Esophagus squamous epithelium (tissue), 5 donors: ENCODE results near the gene RPH3AL. TPM values are rescaled to one million over a fixed set of nuclear protein-coding genes. Genes with fewer than 3 reads are reported as not detected.
A peak's percentile ranks its signal among the peaks of the same experiment; 100 is the strongest.

Source experiments
- DNase-seq: peaks from one replicate; lab custom pipeline; 2025; lab: John Stamatoyannopoulos, UW
- H3K27ac ChIP-seq, 4 donors: fragments of 200-600 bp; sonication (generic); one replicate each; pipeline ENCODE4 v1.5.1; 2016 to 2019; ENCODE audit warnings: mild to moderate bottlenecking in 1 of 4
- H3K27me3 ChIP-seq, 4 donors: fragments of 200-600 bp; sonication (generic); 1 replicate in 3 of 4; 2 replicates in 1 of 4; pipeline versions ENCODE4 v1.5.1 to v1.6.0; 2017 to 2021; ENCODE audit warnings: antibody characterized with exemption in 1 of 4
- H3K36me3 ChIP-seq, 3 donors: fragments of 200-600 bp; sonication (generic); one replicate each; pipeline ENCODE4 v1.5.1; 2016 to 2019
- H3K4me1 ChIP-seq, 3 donors: fragments of 200-600 bp; sonication (generic); one replicate each; pipeline ENCODE4 v1.5.1; 2017 to 2019
- H3K4me3 ChIP-seq, 4 donors: fragments of 200-600 bp; sonication (generic); 1 replicate in 3 of 4; 2 replicates in 1 of 4; pipeline ENCODE4 v1.5.1; 2016 to 2019; ENCODE audit warnings: mild to moderate bottlenecking in 2 of 4, moderate library complexity in 1 of 4
- H3K9me3 ChIP-seq, 3 donors: fragments of 200-600 bp; sonication (generic); one replicate each; pipeline ENCODE4 v1.5.1; 2016 to 2019
- CTCF ChIP-seq, 6 experiments: fragments of 450-650 bp in 4 of 6; fragments of 200-600 bp in 2 of 6; sonication (generic) in 2 of 6; IDR thresholded peaks; one replicate each; pipeline ENCODE4 v1.5.1; 2016 to 2019; ENCODE audit warnings: antibody characterized with exemption in 6 of 6, mild to moderate bottlenecking in 4 of 6, moderate library complexity in 4 of 6
- POLR2A ChIP-seq, 4 donors: fragments of 450-650 bp; IDR thresholded peaks; one replicate each; pipeline ENCODE4 v1.6.1; 2017; ENCODE audit warnings: antibody characterized with exemption in 4 of 4, mild to moderate bottlenecking in 4 of 4, moderate library complexity in 3 of 4
- WGBS, 2 donors: methylation state at CpG; one replicate each; pipeline ENCODE4 v1.1.5; 2018; 5-methylcytosine and 5-hydroxymethylcytosine counted together
- intact Hi-C: fragments of 100-400 bp; cut with DNase I; formaldehyde crosslinking; loops from one replicate; pipeline ENCODE4 v1.15.0; 2022
- total RNA-seq, 4 donors: library from RNA; depleted of rRNA; stranded (reverse); fragments of >200 nt; gene quantifications; one replicate each; pipeline ENCODE4 v1.1.0, GENCODE V29; 2016
- donor health status: DM: yes; HTN: yes; CAD: no.

Gene RPH3AL
- total RNA-seq, 4 donors from 2014 or later = 5.2 to 18.3 (median 7.5) TPM

- TF ChIP-seq POLR2A (IDR thresholded peaks at IDR 0.05) = no peak
- no peak for TF ChIP-seq CTCF (IDR thresholded peaks at IDR 0.05)
- intact Hi-C loops = no loop called here
- Histone ChIP-seq H3K36me3 (no peaks in the 10 kb centered on the region), H3K4me3 (peak overlapping the region in 3 of 4 donors; percentile 15 to 56 (median 19)), H3K27ac (peak overlapping the region; percentile 68 to 82 (median 80)), H3K9me3 (no peaks in the 10 kb centered on the region), H3K4me1 (peaks cover 0 to 74% (median 40%) of the 10 kb centered on the region in 3 donors), H3K27me3 (peaks cover 0 to 16% (median 0%) of the 10 kb centered on the region in 4 donors)
- DNase-seq = no peak
- 30 to 67% methylated on average over 11 to 13 of the region's 34 CpGs for WGBS, 2 donors
Measured at GRCh38 chr17:332558-333322, 19.9 kb downstream of the RPH3AL start.

- TF ChIP-seq CTCF (IDR thresholded peaks at IDR 0.05) = no peak
- no peak for TF ChIP-seq POLR2A (IDR thresholded peaks at IDR 0.05)
- H3K4me3 ChIP-seq = peak overlapping the region in 2 of 4 donors; percentile 19 to 56
- DNase-seq = no peak
- intact Hi-C loops = no loop called here
- H3K4me1 ChIP-seq = peaks cover 0 to 66% (median 40%) of the 10 kb centered on the region in 3 donors
- H3K27ac ChIP-seq = peak overlapping the region; percentile 68 to 82 (median 80)
- WGBS, 2 donors = 29 to 64% methylated on average over 8 to 11 of the region's 11 CpGs
- peaks cover 0 to 2% (median 0%) of the 10 kb centered on the region in 3 donors for H3K36me3 ChIP-seq
- H3K27me3 ChIP-seq = peaks cover 0 to 16% (median 0%) of the 10 kb centered on the region in 4 donors
- no peaks in the 10 kb centered on the region for H3K9me3 ChIP-seq
Measured at GRCh38 chr17:332023-332422, 20.6 kb downstream of the RPH3AL start.

GRCh38 chr17:330993-331701, 21.5 kb downstream of the RPH3AL start:
- DNase-seq = no peak
- H3K27me3 ChIP-seq = peaks cover 0 to 9% (median 0%) of the 10 kb centered on the region in 4 donors
- H3K27ac ChIP-seq = peak overlapping the region; percentile 68 to 82 (median 80)
- no peaks in the 10 kb centered on the region for H3K9me3 ChIP-seq
- 29 to 34% methylated on average over 10 to 12 of the region's 26 CpGs for WGBS, 2 donors
- intact Hi-C loops = no loop called here
- TF ChIP-seq POLR2A (IDR thresholded peaks at IDR 0.05) (no peak), CTCF (IDR thresholded peaks at IDR 0.05) (no peak)
- H3K4me1 ChIP-seq = peaks cover 0 to 58% (median 36%) of the 10 kb centered on the region in 3 donors
- H3K4me3 ChIP-seq = peak overlapping the region in 2 of 4 donors; percentile 19 to 56
- peaks cover 0 to 11% (median 0%) of the 10 kb centered on the region in 3 donors for H3K36me3 ChIP-seq

- no peak for DNase-seq
Measured at GRCh38 chr17:329784-330420, 22.7 kb downstream of the RPH3AL start.

More at GRCh38 chr17:329784-330420, 22.7 kb downstream of the RPH3AL start:
- peaks cover 0 to 1% (median 0%) of the 10 kb centered on the region in 4 donors for H3K27me3 ChIP-seq
- intact Hi-C loops = no loop called here
- H3K36me3 ChIP-seq = peaks cover 0 to 24% (median 0%) of the 10 kb centered on the region in 3 donors
- no peaks in the 10 kb centered on the region for H3K9me3 ChIP-seq
- TF ChIP-seq CTCF (IDR thresholded peaks at IDR 0.05) (no peak), POLR2A (IDR thresholded peaks at IDR 0.05) (no peak)
- WGBS, 2 donors = 75 to 86% methylated on average over 7 of the region's 8 CpGs
- H3K27ac ChIP-seq = peak overlapping the region in 1 of 4 donors; percentile 5
- H3K4me1 ChIP-seq = peaks cover 0 to 45% (median 30%) of the 10 kb centered on the region in 3 donors
- H3K4me3 ChIP-seq = no peak overlapping the region
